ENCODE data around the gene SHF. TPM values are rescaled to one million over a fixed set of nuclear protein-coding genes. Genes with fewer than 3 reads are reported as not detected.

The SHF gene
- total RNA-seq, 2 donors from 2014 or later: 42.0 to 53.8 TPM

- H3K4me1 ChIP-seq (ENCODE audit: control insufficient read depth, insufficient read depth, low read length): no peaks in the 10 kb centered on the region
- WGBS, 2 experiments (ENCODE audit: insufficient coverage in 1 of 2, insufficient read length in 1 of 2): 95 to 97% methylated on average over 3 to 8 of the region's 8 CpGs
- H3K4me3 ChIP-seq (ENCODE audit: low read length): no peak overlapping the region
- H3K27ac ChIP-seq (ENCODE audit: low read depth, low read length): no peak overlapping the region
- H3K36me3 ChIP-seq (ENCODE audit: control insufficient read depth, insufficient read depth, low read length): no peaks in the 10 kb centered on the region
- H3K27ac Mint-ChIP-seq: no peak overlapping the region
- no peak overlapping the region for H3K4me3 Mint-ChIP-seq
- no peak for DNase-seq
- peaks cover 10% of the 10 kb centered on the region for H3K4me1 Mint-ChIP-seq
- H3K27me3 Mint-ChIP-seq (ENCODE audit: insufficient read depth): peaks cover 11% of the 10 kb centered on the region
- no peaks in the 10 kb centered on the region for H3K9me3 Mint-ChIP-seq
- H3K27me3 ChIP-seq (ENCODE audit: control insufficient read depth, insufficient read depth, low read length, poor library complexity, severe bottlenecking): no peaks in the 10 kb centered on the region
- no peak overlapping the region for H3K9ac ChIP-seq (ENCODE audit: extremely low read depth, low read length, poor library complexity, severe bottlenecking)
- no peaks in the 10 kb centered on the region for H3K9me3 ChIP-seq (ENCODE audit: control insufficient read depth, low read length)
- peaks cover 3% of the 10 kb centered on the region for H3K36me3 Mint-ChIP-seq (ENCODE audit: low read depth)
- no peak for TF ChIP-seq CTCF (conservative IDR thresholded peaks at IDR 0.05)
These were observed 32.0 kb downstream of the SHF start for GRCh38 chr15:45155739-45156138.

- TF ChIP-seq CTCF (conservative IDR thresholded peaks at IDR 0.05): no peak
- Histone ChIP-seq H3K9ac (ENCODE audit: extremely low read depth, low read length, poor library complexity, severe bottlenecking) (no peak overlapping the region), H3K9me3 (ENCODE audit: control insufficient read depth, low read length) (no peaks in the 10 kb centered on the region), H3K27me3 (ENCODE audit: control insufficient read depth, insufficient read depth, low read length, poor library complexity, severe bottlenecking) (no peaks in the 10 kb centered on the region), H3K4me3 (ENCODE audit: low read length) (no peak overlapping the region), H3K36me3 (ENCODE audit: control insufficient read depth, insufficient read depth, low read length) (no peaks in the 10 kb centered on the region), H3K4me1 (ENCODE audit: control insufficient read depth, insufficient read depth, low read length) (peaks cover 2% of the 10 kb centered on the region), H3K27ac (ENCODE audit: low read depth, low read length) (no peak overlapping the region)
- Mint-ChIP-seq H3K27ac (no peak overlapping the region), H3K36me3 (ENCODE audit: low read depth) (peaks cover 3% of the 10 kb centered on the region), H3K4me3 (no peak overlapping the region), H3K4me1 (peaks cover 11% of the 10 kb centered on the region), H3K9me3 (no peaks in the 10 kb centered on the region), H3K27me3 (ENCODE audit: insufficient read depth) (peaks cover 12% of the 10 kb centered on the region)
- no peak for DNase-seq
- WGBS, 2 experiments (ENCODE audit: insufficient coverage in 1 of 2, insufficient read length in 1 of 2): 95 to 99% methylated on average over 26 to 36 of the region's 36 CpGs
These were observed 35.6 kb downstream of the SHF start for GRCh38 chr15:45151998-45152828.

GRCh38 chr15:45150997-45151396 is 36.8 kb downstream of the SHF start:
- WGBS, 2 experiments (ENCODE audit: insufficient coverage in 1 of 2, insufficient read length in 1 of 2): 92 to 100% methylated on average over 5 to 6 of the region's 6 CpGs
- no peak overlapping the region for H3K4me3 Mint-ChIP-seq
- H3K9ac ChIP-seq (ENCODE audit: extremely low read depth, low read length, poor library complexity, severe bottlenecking): no peak overlapping the region

More at GRCh38 chr15:45150997-45151396, 36.8 kb downstream of the SHF start:
- Mint-ChIP-seq H3K9me3 (no peaks in the 10 kb centered on the region), H3K27ac (no peak overlapping the region), H3K4me1 (peaks cover 11% of the 10 kb centered on the region), H3K36me3 (ENCODE audit: low read depth) (peaks cover 3% of the 10 kb centered on the region), H3K27me3 (ENCODE audit: insufficient read depth) (peaks cover 16% of the 10 kb centered on the region)
- DNase-seq: no peak
- Histone ChIP-seq H3K9me3 (ENCODE audit: control insufficient read depth, low read length) (no peaks in the 10 kb centered on the region), H3K27me3 (ENCODE audit: control insufficient read depth, insufficient read depth, low read length, poor library complexity, severe bottlenecking) (no peaks in the 10 kb centered on the region), H3K4me3 (ENCODE audit: low read length) (no peak overlapping the region), H3K4me1 (ENCODE audit: control insufficient read depth, insufficient read depth, low read length) (peaks cover 2% of the 10 kb centered on the region), H3K36me3 (ENCODE audit: control insufficient read depth, insufficient read depth, low read length) (no peaks in the 10 kb centered on the region), H3K27ac (ENCODE audit: low read depth, low read length) (no peak overlapping the region)
- no peak for TF ChIP-seq CTCF (conservative IDR thresholded peaks at IDR 0.05)

Data from endodermal cell (in vitro differentiated cells).